T-helper 1 cell (primary cell): ENCODE data around the gene ABRACL.

ENCODE experiments used
- DNase-seq, 5 donors: peaks; one replicate each; pipeline ENCODE4 v3.0.0-alpha.2; 2012 to 2020

Gene ABRACL

DNA sequence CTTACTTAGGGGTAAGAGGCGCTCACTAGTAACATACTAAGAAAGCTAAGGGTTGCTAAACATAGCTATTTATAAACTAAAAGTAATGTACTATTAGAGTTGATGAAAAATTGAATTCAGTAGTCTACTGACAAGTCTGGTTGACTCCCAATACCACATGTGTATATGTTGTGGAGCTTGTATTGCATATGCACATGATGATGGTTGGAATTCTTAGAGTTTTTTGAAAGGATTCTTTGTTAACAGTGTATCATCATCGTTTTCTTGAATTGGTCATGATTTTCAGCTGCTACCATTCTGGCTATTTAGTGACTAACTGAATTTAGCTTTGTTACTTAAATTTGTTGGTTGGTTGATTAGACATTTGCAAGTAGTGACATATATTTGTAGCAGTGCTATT, 27.2 kb downstream of the ABRACL start:
- no peak for DNase-seq

GRCh38 chr6:139058029-139058428, 29.5 kb downstream of the ABRACL start:
- no peak for DNase-seq

DNA sequence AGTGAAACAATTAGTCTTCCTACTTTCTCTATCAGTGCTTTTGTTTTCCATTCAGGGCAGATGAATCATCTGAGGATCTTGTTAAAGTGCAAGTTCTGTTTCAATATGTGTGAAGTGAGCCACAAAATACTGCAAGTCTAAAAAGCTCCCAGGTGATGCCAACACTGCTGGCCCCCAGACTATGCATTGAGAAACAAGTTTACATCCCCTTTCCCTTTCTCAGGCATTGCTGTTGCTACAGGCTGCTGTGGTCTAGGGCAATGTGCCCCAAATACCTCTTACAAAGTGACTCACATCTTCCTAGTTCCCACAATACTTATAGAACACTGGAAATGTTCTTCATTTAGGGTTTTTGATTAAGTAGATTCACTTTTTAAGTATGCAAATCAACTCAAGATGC, 31.8 kb downstream of the ABRACL start:
- no peak for DNase-seq

- no peak for DNase-seq
Measured at GRCh38 chr6:139062932-139063646, 34.5 kb downstream of the ABRACL start.

GRCh38 chr6:139064981-139065665, 36.6 kb downstream of the ABRACL start:
- no peak for DNase-seq

DNA sequence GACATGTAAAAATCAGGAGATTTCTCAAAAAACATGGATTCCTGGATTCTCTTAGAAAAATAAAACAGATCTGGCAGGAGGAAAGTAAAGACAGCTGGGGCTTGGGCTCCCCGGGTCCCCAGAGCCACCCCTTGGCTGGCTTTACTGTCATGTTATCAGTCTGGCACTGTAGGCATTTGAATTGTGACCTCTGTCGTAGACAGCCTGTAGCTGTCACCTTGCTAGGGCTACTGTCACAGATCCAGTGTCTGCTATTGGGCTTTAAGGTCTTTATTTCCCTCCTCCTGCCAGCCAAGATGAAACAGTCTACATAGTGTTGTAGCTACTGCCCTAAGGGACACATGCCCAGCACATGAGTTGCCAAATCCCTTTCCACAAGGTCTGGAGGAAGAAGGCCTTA, 37.5 kb downstream of the ABRACL start:
- no peak for DNase-seq

- DNase-seq, result no peak
Measured at GRCh38 chr6:139068846-139069245, 40.3 kb downstream of the ABRACL start.

- no peak for DNase-seq
Measured at GRCh38 chr6:139073118-139073517, 44.6 kb downstream of the ABRACL start.

DNA sequence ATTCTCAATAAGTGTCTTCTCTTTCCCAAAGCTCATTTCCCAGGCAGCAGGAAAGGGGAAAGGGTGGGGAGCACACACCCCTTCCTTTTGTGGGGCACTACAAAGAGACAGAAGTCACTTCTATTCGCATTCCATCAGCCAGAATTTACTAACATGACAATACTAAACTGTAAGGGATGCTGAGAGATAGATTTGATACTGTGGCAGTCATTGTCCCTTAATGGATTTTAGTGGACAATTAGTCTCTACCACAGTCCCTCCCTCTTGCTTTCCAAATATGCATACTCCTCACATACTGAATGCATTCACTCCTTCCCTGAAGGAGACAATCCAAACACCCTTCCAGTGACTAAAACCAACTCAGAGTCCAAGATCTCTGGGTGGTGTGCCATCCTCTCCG, 50.5 kb downstream of the ABRACL start:
- DNase-seq, result no peak

GRCh38 chr6:139080255-139080920, 51.8 kb downstream of the ABRACL start:
- DNase-seq, result no peak

GRCh38 chr6:139081471-139081870, 52.9 kb downstream of the ABRACL start:
- DNase-seq, result no peak

GRCh38 chr6:139082370-139082769, 53.8 kb downstream of the ABRACL start:
- no peak for DNase-seq

DNA sequence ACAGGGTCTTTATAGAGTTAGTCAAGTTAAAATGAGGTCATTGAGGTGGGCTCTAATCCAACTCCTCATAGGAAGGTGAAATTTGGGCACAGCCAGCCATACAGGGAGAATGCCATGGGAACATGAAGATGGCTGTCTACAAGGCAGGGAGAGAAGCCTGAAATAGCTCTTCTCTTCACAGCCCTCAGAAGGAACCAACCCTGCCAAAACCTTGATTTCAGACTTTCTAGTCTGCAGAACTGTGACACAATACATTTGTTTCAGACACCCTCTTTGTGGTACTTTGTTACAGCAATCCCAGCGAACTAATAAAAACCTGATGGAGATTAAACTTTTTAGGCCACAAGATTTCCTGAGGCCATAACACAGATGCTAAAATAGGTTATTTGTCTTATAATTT, 63.3 kb downstream of the ABRACL start:
- DNase-seq, result no peak
